HCEC 1CT (cell line): ENCODE measurements around the gene IGHMBP2.

Source experiments
- DNase-seq: peaks from one replicate; pipeline ENCODE4 v3.0.0-alpha.2; 2017

The IGHMBP2 gene

GRCh38 chr11:68940651-68941323 is 37.1 kb downstream of the IGHMBP2 start:
- DNase-seq: no peak

- no peak for DNase-seq
Observed at GRCh38 chr11:68941324-68942094, 37.8 kb downstream of the IGHMBP2 start.

- DNase-seq: no peak
Observed at GRCh38 chr11:68942095-68942620, 38.5 kb downstream of the IGHMBP2 start.

- DNase-seq: no peak
Observed at GRCh38 chr11:68942751-68943271, 39.1 kb downstream of the IGHMBP2 start.

GRCh38 chr11:68946416-68947090 is 42.9 kb downstream of the IGHMBP2 start:
- DNase-seq: peak; percentile 63

- no peak for DNase-seq
Observed at GRCh38 chr11:68947151-68947550, 43.5 kb downstream of the IGHMBP2 start.

GRCh38 chr11:68948496-68948895 is 44.8 kb downstream of the IGHMBP2 start:
- DNase-seq: peak; percentile 7

GRCh38 chr11:68948935-68949334 is 45.2 kb downstream of the IGHMBP2 start:
- no peak for DNase-seq

GRCh38 chr11:68950270-68950669 is 46.6 kb downstream of the IGHMBP2 start:
- DNase-seq: peak; percentile 28

GRCh38 chr11:68950762-68951161 is 47.1 kb downstream of the IGHMBP2 start:
- no peak for DNase-seq

- peak; percentile 21 for DNase-seq
Observed at GRCh38 chr11:68954836-68955606, 51.3 kb downstream of the IGHMBP2 start.

GRCh38 chr11:68955607-68955958 is 51.9 kb downstream of the IGHMBP2 start:
- DNase-seq: no peak

- no peak for DNase-seq
Observed at GRCh38 chr11:68956142-68956541, 52.5 kb downstream of the IGHMBP2 start.

- DNase-seq: no peak
Observed at GRCh38 chr11:68956547-68957254, 53.0 kb downstream of the IGHMBP2 start.

- no peak for DNase-seq
Observed at GRCh38 chr11:68958211-68958610, 54.5 kb downstream of the IGHMBP2 start.

GRCh38 chr11:68959465-68960293 is 56.0 kb downstream of the IGHMBP2 start:
- no peak for DNase-seq

- no peak for DNase-seq
Observed at GRCh38 chr11:68960294-68961071, 56.8 kb downstream of the IGHMBP2 start.

GRCh38 chr11:68961245-68961644 is 57.6 kb downstream of the IGHMBP2 start:
- no peak for DNase-seq

- DNase-seq: no peak
Observed at GRCh38 chr11:68962527-68963250, 59.0 kb downstream of the IGHMBP2 start.
